Measurements from ENCODE around the gene DENND4C.

DENND4C gene

DNA sequence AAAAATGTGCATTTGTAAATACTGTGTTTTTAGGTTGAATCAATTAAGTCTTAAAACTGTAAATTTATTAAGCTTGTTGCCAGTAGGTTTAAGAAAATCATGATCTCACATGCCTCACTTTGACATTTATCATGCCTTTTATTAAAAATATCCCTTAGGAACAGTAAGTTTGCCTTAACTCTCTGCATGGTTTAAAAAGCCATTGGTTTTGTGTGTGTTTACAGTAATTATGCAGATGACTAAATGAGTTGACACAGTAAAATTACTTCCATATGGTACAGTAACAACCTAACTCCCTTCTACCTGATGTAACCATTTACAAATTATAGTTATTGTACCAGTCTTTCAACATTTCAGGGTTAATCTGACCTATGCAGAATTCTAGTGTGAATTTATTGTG, 143.0 kb downstream of the DENND4C start:
- Histone ChIP-seq H3K27ac (ENCODE audit: low read length) (peak overlapping the region; percentile 13; the same call in 1 of the 2 replicates), H3K9ac (ENCODE audit: low read length) (no peak overlapping the region), H3K4me2 (ENCODE audit: low read length) (no peak overlapping the region), H2AFZ (ENCODE audit: low read depth, low read length) (no peak overlapping the region), H3K4me3 (ENCODE audit: low read length) (no peak overlapping the region), H4K20me1 (ENCODE audit: insufficient read depth, low read length) (peaks cover 32% of the 10 kb centered on the region), H3K36me3 (replicated peaks; ENCODE audit: low read depth, low read length) (peaks cover 65% of the 10 kb centered on the region), H3K27me3 (ENCODE audit: low read depth, low read length) (no peaks in the 10 kb centered on the region), H3K79me2 (ENCODE audit: low read length) (peaks cover 18% of the 10 kb centered on the region), H3K4me1 (ENCODE audit: low read length) (peaks cover 16% of the 10 kb centered on the region), H3K9me3 (ENCODE audit: insufficient read depth, low read length) (no peaks in the 10 kb centered on the region)
- TF ChIP-seq EZH2phosphoT487 (IDR thresholded peaks at IDR 0.05; ENCODE audit: low read depth): no peak
- TF ChIP-seq, protein P1, sequence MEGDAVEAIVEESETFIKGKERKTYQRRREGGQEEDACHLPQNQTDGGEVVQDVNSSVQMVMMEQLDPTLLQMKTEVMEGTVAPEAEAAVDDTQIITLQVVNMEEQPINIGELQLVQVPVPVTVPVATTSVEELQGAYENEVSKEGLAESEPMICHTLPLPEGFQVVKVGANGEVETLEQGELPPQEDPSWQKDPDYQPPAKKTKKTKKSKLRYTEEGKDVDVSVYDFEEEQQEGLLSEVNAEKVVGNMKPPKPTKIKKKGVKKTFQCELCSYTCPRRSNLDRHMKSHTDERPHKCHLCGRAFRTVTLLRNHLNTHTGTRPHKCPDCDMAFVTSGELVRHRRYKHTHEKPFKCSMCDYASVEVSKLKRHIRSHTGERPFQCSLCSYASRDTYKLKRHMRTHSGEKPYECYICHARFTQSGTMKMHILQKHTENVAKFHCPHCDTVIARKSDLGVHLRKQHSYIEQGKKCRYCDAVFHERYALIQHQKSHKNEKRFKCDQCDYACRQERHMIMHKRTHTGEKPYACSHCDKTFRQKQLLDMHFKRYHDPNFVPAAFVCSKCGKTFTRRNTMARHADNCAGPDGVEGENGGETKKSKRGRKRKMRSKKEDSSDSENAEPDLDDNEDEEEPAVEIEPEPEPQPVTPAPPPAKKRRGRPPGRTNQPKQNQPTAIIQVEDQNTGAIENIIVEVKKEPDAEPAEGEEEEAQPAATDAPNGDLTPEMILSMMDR (IDR thresholded peaks at IDR 0.05; ENCODE audit: low read depth, low read length): no peak

DNA sequence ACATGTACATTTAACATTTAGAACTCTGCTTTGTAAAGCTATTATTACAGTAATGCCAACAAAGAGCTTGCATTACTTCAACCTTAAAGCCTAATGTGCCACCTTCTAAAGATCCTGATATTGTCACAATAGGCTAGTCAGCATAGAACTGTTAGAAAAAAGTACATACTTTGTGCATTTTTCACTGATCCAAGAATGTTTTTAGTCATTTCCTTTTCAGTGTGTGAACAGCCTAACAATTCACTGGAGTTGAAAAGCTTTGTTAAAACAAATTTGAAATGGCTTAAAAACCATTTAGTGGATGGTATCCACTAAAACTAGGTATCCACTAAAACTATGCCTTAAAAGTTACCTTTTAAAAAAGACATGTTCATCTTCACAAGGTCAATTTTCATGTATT, 145.0 kb downstream of the DENND4C start:
- Histone ChIP-seq H3K36me3 (replicated peaks; ENCODE audit: low read depth, low read length) (peaks cover 71% of the 10 kb centered on the region), H3K4me2 (ENCODE audit: low read length) (no peak overlapping the region), H3K9ac (ENCODE audit: low read length) (no peak overlapping the region)

GRCh38 chr9:19376931-19377330, 146.4 kb downstream of the DENND4C start:
- no peak overlapping the region for H3K9ac ChIP-seq (ENCODE audit: low read length)
- no peak overlapping the region for H3K4me2 ChIP-seq (ENCODE audit: low read length)

More for the DNA sequence above, 145.0 kb downstream of the DENND4C start:
- H3K27ac ChIP-seq (ENCODE audit: low read length): no peak overlapping the region
- peaks cover 21% of the 10 kb centered on the region for H3K4me1 ChIP-seq (ENCODE audit: low read length)
- H4K20me1 ChIP-seq (ENCODE audit: insufficient read depth, low read length): peaks cover 38% of the 10 kb centered on the region
- peaks cover 33% of the 10 kb centered on the region for H3K79me2 ChIP-seq (ENCODE audit: low read length)
- TF ChIP-seq, protein P1 (IDR thresholded peaks at IDR 0.05; ENCODE audit: low read depth, low read length): no peak
- no peak for TF ChIP-seq EZH2phosphoT487 (IDR thresholded peaks at IDR 0.05; ENCODE audit: low read depth)
- no peak overlapping the region for H2AFZ ChIP-seq (ENCODE audit: low read depth, low read length)
- no peaks in the 10 kb centered on the region for H3K9me3 ChIP-seq (ENCODE audit: insufficient read depth, low read length)
- H3K4me3 ChIP-seq (ENCODE audit: low read length): no peak overlapping the region
- H3K27me3 ChIP-seq (ENCODE audit: low read depth, low read length): no peaks in the 10 kb centered on the region

DNA sequence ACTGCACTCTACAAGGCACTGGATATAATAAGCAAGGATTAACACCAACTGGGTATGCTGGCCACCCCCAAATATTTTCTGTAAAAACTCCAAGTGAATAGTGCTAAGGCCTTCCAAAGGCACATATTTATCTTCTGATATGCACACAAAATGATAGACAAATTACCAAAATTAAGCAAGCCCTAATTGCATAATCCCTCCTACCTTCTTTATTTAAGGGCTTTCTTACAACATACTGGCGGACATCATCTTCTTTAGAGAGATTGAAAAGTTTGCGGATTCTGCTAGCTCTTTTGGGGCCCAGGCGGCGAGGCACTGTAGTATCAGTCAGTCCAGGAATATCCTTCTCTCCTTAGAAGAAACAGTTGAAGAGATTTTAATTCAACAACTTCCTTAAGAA, 147.7 kb downstream of the DENND4C start:
- Histone ChIP-seq H3K9ac (ENCODE audit: low read length) (peak overlapping the region; percentile 97; the same call in 1 of the 2 replicates), H3K4me1 (ENCODE audit: low read length) (peaks cover 31% of the 10 kb centered on the region), H3K9me3 (ENCODE audit: insufficient read depth, low read length) (no peaks in the 10 kb centered on the region), H3K27ac (ENCODE audit: low read length) (peak overlapping the region; percentile 76), H2AFZ (ENCODE audit: low read depth, low read length) (no peak overlapping the region), H3K79me2 (ENCODE audit: low read length) (peaks cover 41% of the 10 kb centered on the region), H3K4me3 (ENCODE audit: low read length) (peak overlapping the region; percentile 90), H4K20me1 (ENCODE audit: insufficient read depth, low read length) (peaks cover 38% of the 10 kb centered on the region), H3K4me2 (ENCODE audit: low read length) (peak overlapping the region; percentile 93), H3K27me3 (ENCODE audit: low read depth, low read length) (no peaks in the 10 kb centered on the region), H3K36me3 (replicated peaks; ENCODE audit: low read depth, low read length) (peaks cover 63% of the 10 kb centered on the region)
- no peak for TF ChIP-seq EZH2phosphoT487 (IDR thresholded peaks at IDR 0.05; ENCODE audit: low read depth)
- TF ChIP-seq, protein P1 (IDR thresholded peaks at IDR 0.05; ENCODE audit: low read depth, low read length): no peak

More at GRCh38 chr9:19376931-19377330, 146.4 kb downstream of the DENND4C start:
- H3K79me2 ChIP-seq (ENCODE audit: low read length): peaks cover 41% of the 10 kb centered on the region
- H3K4me3 ChIP-seq (ENCODE audit: low read length): no peak overlapping the region
- no peak overlapping the region for H2AFZ ChIP-seq (ENCODE audit: low read depth, low read length)
- H3K4me1 ChIP-seq (ENCODE audit: low read length): peaks cover 31% of the 10 kb centered on the region
- peaks cover 38% of the 10 kb centered on the region for H4K20me1 ChIP-seq (ENCODE audit: insufficient read depth, low read length)
- H3K27ac ChIP-seq (ENCODE audit: low read length): no peak overlapping the region
- no peaks in the 10 kb centered on the region for H3K27me3 ChIP-seq (ENCODE audit: low read depth, low read length)
- TF ChIP-seq EZH2phosphoT487 (IDR thresholded peaks at IDR 0.05; ENCODE audit: low read depth): no peak
- TF ChIP-seq, protein P1 (IDR thresholded peaks at IDR 0.05; ENCODE audit: low read depth, low read length): no peak
- H3K9me3 ChIP-seq (ENCODE audit: insufficient read depth, low read length): no peaks in the 10 kb centered on the region
- peaks cover 71% of the 10 kb centered on the region for H3K36me3 ChIP-seq (replicated peaks; ENCODE audit: low read depth, low read length)
